HCT116 (cell line): Measurements from ENCODE around the gene SMARCA4. TPM values are rescaled to one million over a fixed set of nuclear protein-coding genes. Genes with fewer than 3 reads are reported as not detected.
"Not testable (repeated sequence)": the region's sequence is repeated elsewhere in the genome, so short reads cannot be mapped to it uniquely, and the experiment has no call there.

ENCODE experiments used
- ATAC-seq: fragments of 200-7000 bp; cut with Tn5 transposase; 2 replicates; pipeline ENCODE4 v1.9.1; 2020; ENCODE audit warnings: mild to moderate bottlenecking, moderate library complexity
- BruUV-seq: library from RNA; stranded (reverse); fragments of 400-500 nt; replicated peaks from 2 replicates; lab custom pipeline; 2021; lab: Mats Ljungman, UMichigan
- CTCF ChIA-PET: fragments of 300-600 bp; sonication (Branson Sonifier 250); formaldehyde crosslinking; loops from one replicate; lab custom pipeline; 2021; ENCODE audit warnings: antibody characterized with exemption; lab: Charles Lee
- POLR2A ChIA-PET: fragments of 300-600, 350-600 bp; sonication (Branson Sonifier 250); formaldehyde crosslinking; loops from one replicate; lab custom pipeline; 2021; ENCODE audit warnings: antibody characterized with exemption; lab: Charles Lee
- RAD21 ChIA-PET, 2 experiments: fragments of 300-600 bp; sonication (Branson Sonifier 250); formaldehyde crosslinking; loops; one replicate each; lab custom pipeline; 2023; ENCODE audit warnings: low total read pairs in 2 of 2; ENCODE audit not compliant: uncharacterized antibody in 2 of 2, unreplicated experiment in 2 of 2, low non-redundant PET in 1 of 2; lab: Charles Lee
- DNase-seq: peaks from one replicate; pipeline ENCODE4 v3.0.0-alpha.2; 2010; ENCODE audit warnings: low read depth, low spot score
- H2AFZ ChIP-seq: fragments of 200-600 bp; shearing (Covaris generic), sonication (generic); 2 replicates; pipeline ENCODE4 v1.6.1; 2017; ENCODE audit warnings: low read depth, mixed run types, mixed read lengths, antibody characterized with exemption, low read length; ENCODE audit not compliant: poor library complexity, severe bottlenecking
- H3K27ac ChIP-seq: 2 replicates; pipeline ENCODE4 v1.5.1; 2012; ENCODE audit warnings: low read depth, low read length
- H3K27me3 ChIP-seq: fragments of 200-600 bp; sonication (generic); 2 replicates; pipeline ENCODE4 v1.6.1; 2016; ENCODE audit warnings: mixed run types, low read length, mixed read lengths; ENCODE audit not compliant: insufficient read depth
- H3K36me3 ChIP-seq, 2 experiments: fragments of 200-500 bp in 1 of 2; fragments of 200-600 bp in 1 of 2; sonication (Bioruptor generic) in 1 of 2; sonication (generic) in 1 of 2; 2 replicates each; pipeline versions ENCODE4 v1.5.1 to v1.6.1; 2014 to 2016; ENCODE audit warnings: low read length in 2 of 2, inconsistent platforms in 1 of 2, mixed read lengths in 1 of 2, mixed run types in 1 of 2; ENCODE audit not compliant: insufficient read depth in 2 of 2, control insufficient read depth in 1 of 2
- H3K4me1 ChIP-seq, 2 experiments: fragments of 200-600 bp in 1 of 2; sonication (generic) in 1 of 2; 2 replicates each; pipeline versions ENCODE4 v1.5.1 to v1.6.1; 2012 to 2017; ENCODE audit warnings: low read length in 2 of 2, inconsistent platforms in 1 of 2, mild to moderate bottlenecking in 1 of 2, mixed read lengths in 1 of 2, mixed run types in 1 of 2, moderate library complexity in 1 of 2; ENCODE audit not compliant: insufficient read depth in 2 of 2, control insufficient read depth in 1 of 2
- H3K4me2 ChIP-seq: fragments of 200-600 bp; sonication (generic); 2 replicates; pipeline ENCODE4 v1.6.1; 2017; ENCODE audit warnings: mixed run types, low read length, mixed read lengths
- H3K4me3 ChIP-seq, 2 experiments: fragments of 200-600 bp in 1 of 2; sonication (generic) in 1 of 2; replicated peaks in 1 of 2; 2 replicates each; pipeline ENCODE4 v1.5.1; 2011 to 2016; ENCODE audit warnings: low read length in 2 of 2, control low read depth in 1 of 2, low read depth in 1 of 2, mild to moderate bottlenecking in 1 of 2, mixed read lengths in 1 of 2, mixed run types in 1 of 2
- H3K79me2 ChIP-seq: fragments of 200-600 bp; sonication (generic); 2 replicates; pipeline ENCODE4 v1.6.1; 2017; ENCODE audit warnings: mild to moderate bottlenecking, mixed run types, low read length, moderate library complexity, mixed read lengths; ENCODE audit not compliant: insufficient read depth
- H3K9ac ChIP-seq: fragments of 200-600 bp; sonication (generic); 2 replicates; pipeline ENCODE4 v1.6.1; 2016; ENCODE audit warnings: low read length, mixed read lengths
- H3K9me2 ChIP-seq: fragments of 200-600 bp; sonication (generic), shearing (Covaris generic); 2 replicates; pipeline ENCODE4 v1.6.1; 2017; ENCODE audit warnings: mixed run types, mild to moderate bottlenecking, moderate library complexity; ENCODE audit not compliant: insufficient read depth
- H3K9me3 ChIP-seq, 2 experiments: fragments of 200-500 bp in 1 of 2; fragments of 200-600 bp in 1 of 2; sonication (Bioruptor generic) in 1 of 2; sonication (generic) in 1 of 2; 2 replicates each; pipeline ENCODE4 v1.6.1; 2014 to 2017; ENCODE audit warnings: low read length in 2 of 2, mixed read lengths in 2 of 2, inconsistent platforms in 1 of 2, low read depth in 1 of 2, mild to moderate bottlenecking in 1 of 2, mixed run types in 1 of 2, moderate library complexity in 1 of 2; ENCODE audit not compliant: control insufficient read depth in 1 of 2, insufficient read depth in 1 of 2
- H4K20me1 ChIP-seq: fragments of 200-600 bp; sonication (generic), shearing (Covaris generic); 2 replicates; pipeline ENCODE4 v1.6.1; 2017; ENCODE audit warnings: mixed run types, mild to moderate bottlenecking, moderate library complexity; ENCODE audit not compliant: insufficient read depth
- CBX3 ChIP-seq: IDR thresholded peaks from 2 replicates; pipeline ENCODE4 v1.6.1; 2012; ENCODE audit warnings: low read depth
- EZH2 ChIP-seq: fragments of 200-600 bp; sonication (generic); IDR thresholded peaks from 2 replicates; pipeline ENCODE4 v1.6.1; 2017; ENCODE audit warnings: antibody characterized with exemption, mixed run types
- JUND ChIP-seq: IDR thresholded peaks from 2 replicates; pipeline ENCODE4 v1.6.1; 2012
- SIN3A ChIP-seq: IDR thresholded peaks from 2 replicates; pipeline ENCODE4 v1.6.1; 2012; ENCODE audit warnings: low read depth
- SRF ChIP-seq: IDR thresholded peaks from 2 replicates; pipeline ENCODE4 v1.6.1; 2012; ENCODE audit warnings: low read depth
- YY1 ChIP-seq: IDR thresholded peaks from 2 replicates; pipeline ENCODE4 v1.6.1; 2011; ENCODE audit warnings: low read length, low read depth, moderate library complexity, mild to moderate bottlenecking; ENCODE audit not compliant: insufficient replicate concordance; ENCODE audit errors: extremely low read depth
- ZFX ChIP-seq: fragments of 450-650 bp; IDR thresholded peaks from 2 replicates; pipeline ENCODE4 v1.6.1; 2017
- ZNF274 ChIP-seq: fragments of 200-500 bp; sonication (Bioruptor generic); IDR thresholded peaks from 2 replicates; pipeline ENCODE4 v1.6.1; 2014; ENCODE audit warnings: mild to moderate bottlenecking, low read depth, low read length, inconsistent platforms
- intact Hi-C: fragments of 100-400 bp; cut with micrococcal nuclease; formaldehyde crosslinking; loops from 2 replicates; pipeline ENCODE4 v1.10.0; 2022
- total RNA-seq: library from RNA; stranded (reverse); gene quantifications from one replicate; pipeline ENCODE4 v1.2.1, GENCODE V29; 2021; ENCODE audit not compliant: unreplicated experiment
- TF ChIP-seq, protein P1 (sequence below): IDR thresholded peaks from 2 replicates; pipeline ENCODE4 v1.6.1; 2012
- TF ChIP-seq, protein P2 (sequence below): IDR thresholded peaks from 2 replicates; pipeline ENCODE4 v1.6.1; 2012; ENCODE audit warnings: low read depth

SMARCA4 gene
- total RNA-seq, 1 experiment from 2014 or later, result 116 TPM

DNA sequence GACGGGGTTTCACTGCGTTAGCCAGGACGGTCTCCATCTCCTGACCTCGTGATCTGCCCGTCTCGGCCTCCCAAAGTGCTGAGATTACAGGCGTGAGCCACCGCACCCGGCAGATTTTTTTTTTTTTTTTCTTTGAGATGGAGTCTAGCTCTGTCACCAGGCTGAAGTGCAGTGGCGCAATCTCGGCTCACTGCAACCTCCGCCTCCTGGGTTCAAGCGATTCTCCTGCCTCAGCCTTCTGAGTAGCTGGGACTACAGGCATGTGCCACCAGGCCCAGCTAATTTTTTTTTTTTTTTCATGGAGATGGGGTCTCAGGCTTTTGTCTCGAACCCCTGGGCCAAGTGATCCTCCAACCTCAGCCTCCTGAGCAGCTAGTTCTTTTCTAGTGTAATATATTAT, 19.2 kb upstream of the SMARCA4 start:
- H3K79me2 ChIP-seq, H3K27me3 ChIP-seq, ATAC-seq, BruUV-seq, H3K9me3 ChIP-seq, H3K9me2 ChIP-seq, DNase-seq, H3K4me3 ChIP-seq, H3K36me3 ChIP-seq, H3K27ac ChIP-seq, H4K20me1 ChIP-seq, H3K9ac ChIP-seq, intact Hi-C loops: not testable (repeated sequence)
- peak overlapping the region; percentile 65; the same call in 1 of the 2 replicates for H3K4me2 ChIP-seq
- ChIA-PET RAD21 (interaction anchor here in 1 of 2 experiments (0.7 kb wide), 1 partner anchor 49 kb away, joined by 3 read pairs; no protein-coding TSS in a partner anchor), CTCF (interaction anchor here (0.6 to 1.7 kb wide), 16 partner anchors 9 to 439 kb away, joined by 3 to 18 read pairs (median 4); partner anchors contain the start of gene LDLR), POLR2A (interaction anchor here (0.7 to 1.3 kb wide), 2 partner anchors 12 to 27 kb away, joined by 3 to 4 read pairs; no protein-coding TSS in a partner anchor)
- H2AFZ ChIP-seq, result peak overlapping the region; percentile 52
- H3K4me1 ChIP-seq, result peaks cover 18 to 45% of the 10 kb centered on the region in 2 experiments

DNA sequence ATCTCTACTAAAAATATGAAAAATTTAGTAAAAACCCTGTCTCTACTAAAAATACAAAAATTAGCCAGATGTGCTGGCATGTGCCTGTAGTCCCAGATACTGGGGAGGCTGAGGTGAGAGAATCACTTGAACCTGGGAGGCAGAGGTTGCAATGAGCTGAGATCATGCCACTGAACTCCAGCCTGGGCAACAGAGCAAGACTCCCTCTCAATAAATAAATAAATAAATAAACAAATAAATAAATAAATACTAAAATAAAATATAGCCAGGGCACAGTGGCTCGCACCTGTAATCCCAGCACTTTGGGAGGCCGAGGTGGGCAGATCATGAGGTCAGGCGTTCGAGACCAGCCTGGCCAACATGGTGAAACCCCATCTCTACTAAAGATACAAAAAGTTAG, 17.4 kb upstream of the SMARCA4 start:
- H3K79me2 ChIP-seq, H3K36me3 ChIP-seq, H4K20me1 ChIP-seq, H3K27ac ChIP-seq, H3K9me2 ChIP-seq, DNase-seq, intact Hi-C loops, H3K4me2 ChIP-seq, POLR2A ChIA-PET, BruUV-seq, H3K9me3 ChIP-seq, H2AFZ ChIP-seq, H3K4me3 ChIP-seq, ATAC-seq, RAD21 ChIA-PET, H3K9ac ChIP-seq, H3K27me3 ChIP-seq: not testable (repeated sequence)
- H3K4me1 ChIP-seq, result peaks cover 17 to 49% of the 10 kb centered on the region in 2 experiments
- CTCF ChIA-PET, result interaction anchor here (0.6 kb wide), 1 partner anchor 144 kb away, joined by 3 read pairs; no protein-coding TSS in a partner anchor

DNA sequence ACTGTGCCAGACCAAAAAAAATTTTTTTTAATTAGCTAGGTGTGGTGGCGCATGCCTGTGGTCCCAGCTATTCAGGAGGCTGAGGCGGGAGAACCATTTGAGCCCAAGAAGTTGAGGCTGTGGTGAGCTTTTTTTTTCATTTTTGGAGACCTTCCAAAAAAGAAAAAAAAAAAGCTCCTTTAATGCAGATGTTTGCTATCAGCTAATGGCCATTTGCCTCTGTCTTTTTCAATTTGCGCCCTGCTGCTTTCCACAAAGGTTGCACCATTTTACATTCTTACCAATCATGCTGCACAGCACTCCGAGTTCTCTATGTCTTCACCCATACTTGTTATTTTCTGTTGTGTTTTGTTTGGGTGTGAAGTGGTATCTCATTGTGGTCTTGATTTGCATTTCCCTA, 15.6 kb upstream of the SMARCA4 start:
- no peak overlapping the region for H3K9ac ChIP-seq
- no peaks in the 10 kb centered on the region for H3K79me2 ChIP-seq
- no peak overlapping the region for H2AFZ ChIP-seq
- no peak overlapping the region for H3K4me2 ChIP-seq
- no peaks in the 10 kb centered on the region for H3K36me3 ChIP-seq
- H3K27me3 ChIP-seq, result no peaks in the 10 kb centered on the region
- ATAC-seq (no peak), DNase-seq (no peak)
- intact Hi-C loops, result no loop called here
- RAD21 ChIA-PET, result no interaction called here
- no peaks in the 10 kb centered on the region for H4K20me1 ChIP-seq
- H3K27ac ChIP-seq, result no peak overlapping the region
- no peaks in the 10 kb centered on the region for H3K9me2 ChIP-seq
- CTCF ChIA-PET, result interaction anchor here (0.6 to 0.7 kb wide), 2 partner anchors 9 to 102 kb away, joined by 4 read pairs; no protein-coding TSS in a partner anchor
- POLR2A ChIA-PET, result no interaction called here
- H3K4me1 ChIP-seq, result peaks cover 4 to 35% of the 10 kb centered on the region in 2 experiments
- no peaks in the 10 kb centered on the region for H3K9me3 ChIP-seq
- BruUV-seq, result no TSS peak
- no peak overlapping the region for H3K4me3 ChIP-seq
- TF ChIP-seq YY1 (no peak), EZH2 (no peak), CBX3 (no peak), SIN3A (no peak), ZFX (no peak), SRF (no peak), JUND (no peak), ZNF274 (no peak)
- TF ChIP-seq, protein P1, sequence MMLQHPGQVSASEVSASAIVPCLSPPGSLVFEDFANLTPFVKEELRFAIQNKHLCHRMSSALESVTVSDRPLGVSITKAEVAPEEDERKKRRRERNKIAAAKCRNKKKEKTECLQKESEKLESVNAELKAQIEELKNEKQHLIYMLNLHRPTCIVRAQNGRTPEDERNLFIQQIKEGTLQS, result no peak
- TF ChIP-seq, protein P2, sequence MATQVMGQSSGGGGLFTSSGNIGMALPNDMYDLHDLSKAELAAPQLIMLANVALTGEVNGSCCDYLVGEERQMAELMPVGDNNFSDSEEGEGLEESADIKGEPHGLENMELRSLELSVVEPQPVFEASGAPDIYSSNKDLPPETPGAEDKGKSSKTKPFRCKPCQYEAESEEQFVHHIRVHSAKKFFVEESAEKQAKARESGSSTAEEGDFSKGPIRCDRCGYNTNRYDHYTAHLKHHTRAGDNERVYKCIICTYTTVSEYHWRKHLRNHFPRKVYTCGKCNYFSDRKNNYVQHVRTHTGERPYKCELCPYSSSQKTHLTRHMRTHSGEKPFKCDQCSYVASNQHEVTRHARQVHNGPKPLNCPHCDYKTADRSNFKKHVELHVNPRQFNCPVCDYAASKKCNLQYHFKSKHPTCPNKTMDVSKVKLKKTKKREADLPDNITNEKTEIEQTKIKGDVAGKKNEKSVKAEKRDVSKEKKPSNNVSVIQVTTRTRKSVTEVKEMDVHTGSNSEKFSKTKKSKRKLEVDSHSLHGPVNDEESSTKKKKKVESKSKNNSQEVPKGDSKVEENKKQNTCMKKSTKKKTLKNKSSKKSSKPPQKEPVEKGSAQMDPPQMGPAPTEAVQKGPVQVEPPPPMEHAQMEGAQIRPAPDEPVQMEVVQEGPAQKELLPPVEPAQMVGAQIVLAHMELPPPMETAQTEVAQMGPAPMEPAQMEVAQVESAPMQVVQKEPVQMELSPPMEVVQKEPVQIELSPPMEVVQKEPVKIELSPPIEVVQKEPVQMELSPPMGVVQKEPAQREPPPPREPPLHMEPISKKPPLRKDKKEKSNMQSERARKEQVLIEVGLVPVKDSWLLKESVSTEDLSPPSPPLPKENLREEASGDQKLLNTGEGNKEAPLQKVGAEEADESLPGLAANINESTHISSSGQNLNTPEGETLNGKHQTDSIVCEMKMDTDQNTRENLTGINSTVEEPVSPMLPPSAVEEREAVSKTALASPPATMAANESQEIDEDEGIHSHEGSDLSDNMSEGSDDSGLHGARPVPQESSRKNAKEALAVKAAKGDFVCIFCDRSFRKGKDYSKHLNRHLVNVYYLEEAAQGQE, result no peak
